Measurements from ENCODE around the gene PRKG1. TPM values are rescaled to one million over a fixed set of nuclear protein-coding genes. Genes with fewer than 3 reads are reported as not detected.
A peak's percentile ranks its signal among the peaks of the same experiment; 100 is the strongest.

The PRKG1 gene
- total RNA-seq, 1 experiment from 2014 or later, result 10.4 TPM

DNA sequence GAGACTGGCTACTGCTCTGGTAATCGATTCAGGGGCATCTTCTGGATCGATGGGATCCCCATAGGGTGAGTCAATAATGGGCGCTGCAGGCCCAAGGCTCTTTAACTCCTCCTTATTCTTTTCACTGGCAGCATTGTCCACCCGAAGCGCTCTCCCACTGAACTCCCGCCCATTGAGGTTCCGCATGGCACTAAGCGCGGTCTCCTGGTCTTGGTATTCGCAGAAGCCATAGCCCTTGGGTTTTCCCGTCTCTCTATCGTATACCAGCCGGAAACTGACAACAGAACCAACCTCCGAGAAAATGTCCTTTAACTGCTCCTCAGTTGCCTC lies 624.8 kb downstream of the PRKG1 start:
- no peak for DNase-seq
- no peak overlapping the region for H4K91ac ChIP-seq (ENCODE audit: insufficient read length, low read depth, low read length)

More for the DNA sequence above, 624.8 kb downstream of the PRKG1 start:
- Mint-ChIP-seq H3K4me3 (peak overlapping the region; percentile 98 to 99), H3K9me3 (no peaks in the 10 kb centered on the region), H3K27me3 (ENCODE audit: low read depth) (no peaks in the 10 kb centered on the region), H3K27ac (peak overlapping the region; percentile 100), H3K36me3 (ENCODE audit: insufficient read depth in 1 of 3, low read depth in 3 of 3) (peaks cover 12 to 26% (median 17%) of the 10 kb centered on the region in 3 experiments; a peak in 6 of 7 replicates), H3K4me1 (peaks cover 30 to 36% of the 10 kb centered on the region in 2 experiments)
- Histone ChIP-seq H2BK5ac (ENCODE audit: insufficient read length, low read length) (no peak overlapping the region), H3K56ac (ENCODE audit: insufficient read length, low read depth, low read length) (no peak overlapping the region), H3K27me3 (ENCODE audit: insufficient read depth, low read length) (no peaks in the 10 kb centered on the region), H2BK120ac (ENCODE audit: low read depth, low read length, poor library complexity, severe bottlenecking) (no peak overlapping the region), H4K20me1 (ENCODE audit: control insufficient read depth, insufficient read depth, insufficient read length) (peaks cover 3% of the 10 kb centered on the region), H4K8ac (replicated peaks; ENCODE audit: insufficient read length, low read depth, low read length) (no peak overlapping the region), H2BK15ac (ENCODE audit: low read depth, low read length) (no peak overlapping the region), H3K9me3 (ENCODE audit: control insufficient read depth, low read depth, low read length) (no peaks in the 10 kb centered on the region), H2AK5ac (ENCODE audit: insufficient read length, low read length) (no peak overlapping the region), H3K79me1 (ENCODE audit: insufficient read depth, low read depth, low read length, poor library complexity, severe bottlenecking) (no peaks in the 10 kb centered on the region), H3K4ac (ENCODE audit: low read depth, low read length) (no peak overlapping the region; the same call in 1 of the 2 replicates), H2BK12ac (ENCODE audit: insufficient read length, low read depth, low read length) (no peak overlapping the region), H3K9ac (ENCODE audit: extremely low read depth, insufficient read length, low read length) (peak overlapping the region; percentile 96), H3K23ac (ENCODE audit: insufficient read length, low read depth, low read length) (no peak overlapping the region), H3K14ac (ENCODE audit: insufficient read depth, low read length) (peak overlapping the region; percentile 70), H3T11ph (ENCODE audit: low read length) (no peak overlapping the region), H3K18ac (ENCODE audit: insufficient read length, low read depth, low read length) (peak overlapping the region; percentile 22), H3K4me1 (ENCODE audit: insufficient read depth, low read length) (no peaks in the 10 kb centered on the region), H2BK20ac (ENCODE audit: low read depth, low read length, poor library complexity, severe bottlenecking) (no peak overlapping the region), H2AFZ (ENCODE audit: low read length) (no peak overlapping the region), H3K23me2 (ENCODE audit: insufficient read length, low read depth, low read length, poor library complexity, severe bottlenecking) (peaks cover 5% of the 10 kb centered on the region), H4K5ac (ENCODE audit: insufficient read length, low read depth, low read length) (peak overlapping the region; percentile 54), H3K27ac (ENCODE audit: insufficient read length, low read depth, low read length) (peak overlapping the region; percentile 53), H3K4me2 (ENCODE audit: insufficient read depth, insufficient read length, low read length) (peak overlapping the region; percentile 96), H3K79me2 (ENCODE audit: insufficient read depth, low read length) (peaks cover 20% of the 10 kb centered on the region; the same call in 1 of the 2 replicates)
- no peak for TF ChIP-seq CTCF (conservative IDR thresholded peaks at IDR 0.05)
- WGBS (ENCODE audit: extremely low coverage, insufficient read length, low lambda C conversion rate), result no CpG with 5 or more reads among the region's 14 CpGs

All from H9 (cell line).